K562 (cell line): ENCODE data around the gene FUT6. TPM values are rescaled to one million over a fixed set of nuclear protein-coding genes. Genes with fewer than 3 reads are reported as not detected.

Experiments
- ATAC-seq: fragments of 200-7000 bp; cut with Tn5 transposase; 3 replicates; pipeline ENCODE4 v1.9.1; 2020; ENCODE audit warnings: moderate library complexity
- BruUV-seq: library from RNA; stranded (reverse); fragments of 400-500 nt; replicated peaks from 2 replicates; lab custom pipeline; 2021; lab: Mats Ljungman, UMichigan
- CTCF ChIA-PET: fragments of 300-600 bp; formaldehyde crosslinking; extraction: SDS; loops from one replicate; lab custom pipeline; 2021; ENCODE audit warnings: low intra/inter-chr PET ratio; lab: Yijun Ruan, JAX
- POLR2A ChIA-PET: fragments of 300-600, 350-650 bp; sonication (Branson Sonifier 250); formaldehyde crosslinking; extraction: SDS; loops from one replicate; lab custom pipeline; 2021; ENCODE audit warnings: antibody characterized with exemption, inconsistent platforms; lab: Yijun Ruan, JAX
- DNase-seq, 4 experiments: peaks; one replicate each; pipeline versions ENCODE4 v3.0.0 to v3.0.0-alpha.2; 2011 to 2018; ENCODE audit warnings: low spot score in 3 of 4, mixed read lengths in 3 of 4; ENCODE audit errors: extremely low read depth in 1 of 4
- FAIRE-seq: peaks from 2 replicates; lab custom pipeline; 2011; peaks lifted over from hg19 to GRCh38; lab: Jason Lieb, UNC
- H2AFZ ChIP-seq: 2 replicates; pipeline ENCODE4 v1.6.0; 2011; ENCODE audit warnings: low read depth, low read length, control low read depth, inconsistent platforms
- H3K27ac ChIP-seq: fragments of 200-600 bp; 3 replicates; pipeline ENCODE4 v1.8.0; 2011; ENCODE audit warnings: low read depth, mild to moderate bottlenecking, control low read depth, inconsistent platforms, low read length, moderate library complexity, mixed read lengths; ENCODE audit errors: extremely low read depth
- H3K27me3 ChIP-seq, 2 experiments: fragments of 300-600 bp in 1 of 2; 2 replicates in 1 of 2; 3 replicates in 1 of 2; pipeline versions ENCODE4 v1.6.0 to v1.8.0; 2011; ENCODE audit warnings: inconsistent platforms in 2 of 2, low read length in 2 of 2, mild to moderate bottlenecking in 1 of 2, mixed read lengths in 1 of 2, moderate library complexity in 1 of 2; ENCODE audit not compliant: control insufficient read depth in 2 of 2, insufficient read depth in 2 of 2
- H3K36me3 ChIP-seq: fragments of 300-600 bp; 3 replicates; pipeline ENCODE4 v1.8.0; 2011; ENCODE audit warnings: mild to moderate bottlenecking, low read length, inconsistent platforms; ENCODE audit not compliant: control insufficient read depth, insufficient read depth
- H3K4me1 ChIP-seq, 2 experiments: fragments of 200-600 bp in 1 of 2; replicated peaks in 1 of 2; 2 replicates in 1 of 2; 3 replicates in 1 of 2; pipeline versions ENCODE4 v1.5.1 to v1.8.0; 2011; ENCODE audit warnings: inconsistent platforms in 2 of 2, low read length in 2 of 2, mild to moderate bottlenecking in 1 of 2, mixed read lengths in 1 of 2, moderate library complexity in 1 of 2; ENCODE audit not compliant: control insufficient read depth in 2 of 2, insufficient read depth in 2 of 2
- H3K4me2 ChIP-seq: 2 replicates; pipeline ENCODE4 v1.6.1; 2011; ENCODE audit warnings: low read length, control low read depth, inconsistent platforms, mixed read lengths; ENCODE audit not compliant: insufficient read depth
- H3K4me3 ChIP-seq: fragments of 200-600 bp; sonication (generic), shearing (Covaris generic); 2 replicates; pipeline ENCODE4 v1.5.1; 2016; ENCODE audit warnings: control low read depth, inconsistent platforms
- H3K79me2 ChIP-seq: fragments of 200-600 bp; 3 replicates; pipeline ENCODE4 v1.8.0; 2011; ENCODE audit warnings: low read length, inconsistent platforms; ENCODE audit not compliant: control insufficient read depth, insufficient read depth
- H3K9ac ChIP-seq, 2 experiments: 2 replicates each; pipeline versions ENCODE4 v1.6.0 to v1.6.1; 2011; ENCODE audit warnings: low read depth in 2 of 2, low read length in 2 of 2, control low read depth in 1 of 2, inconsistent platforms in 1 of 2, mild to moderate bottlenecking in 1 of 2, mixed read lengths in 1 of 2; ENCODE audit not compliant: insufficient read depth in 1 of 2
- H3K9me1 ChIP-seq: one replicate; pipeline ENCODE4 v1.6.0; 2011; ENCODE audit warnings: inconsistent platforms, mild to moderate bottlenecking, low read length, moderate library complexity; ENCODE audit not compliant: control insufficient read depth, insufficient read depth
- H3K9me3 ChIP-seq: replicated peaks from 2 replicates; pipeline ENCODE4 v1.5.1; 2011; ENCODE audit warnings: low read depth, low read length, inconsistent platforms; ENCODE audit not compliant: control insufficient read depth, insufficient read depth
- H4K20me1 ChIP-seq: replicated peaks from 2 replicates; pipeline ENCODE4 v1.6.1; 2011; ENCODE audit warnings: low read length, inconsistent platforms, mixed read lengths; ENCODE audit not compliant: control insufficient read depth, insufficient read depth
- ARID1B ChIP-seq: fragments of 450-650 bp; IDR thresholded peaks from 2 replicates; pipeline ENCODE4 v1.6.1; 2016; ENCODE audit warnings: antibody characterized with exemption, mild to moderate bottlenecking, inconsistent platforms
- RCOR1 ChIP-seq, 2 experiments: IDR thresholded peaks; 2 replicates each; pipeline ENCODE4 v1.6.1; 2012; ENCODE audit warnings: low read depth in 2 of 2, low read length in 2 of 2, borderline replicate concordance in 1 of 2, improper control_type of control experiment in 1 of 2
- ZNF324 ChIP-seq: fragments of 250-450 bp; sonication (Bioruptor Pico); IDR thresholded peaks from 2 replicates; pipeline ENCODE4 v1.4.0; 2020; ENCODE audit warnings: mild to moderate bottlenecking
- WGBS: fragments of 100-300 bp; shearing (Covaris generic); methylation state at CpG from one replicate; pipeline ENCODE4 v1.1.6; 2016; ENCODE audit warnings: low coverage, mixed read lengths; ENCODE audit not compliant: insufficient coverage; ENCODE audit errors: missing lambda C conversion rate; 5-methylcytosine and 5-hydroxymethylcytosine counted together
- in situ Hi-C: fragments of 300-500 bp; cut with MboI; formaldehyde crosslinking; loops from 4 replicates; pipeline ENCODE4 v1.15.0; 2018; ENCODE audit warnings: inconsistent platforms, mixed read lengths
- intact Hi-C: fragments of 100-400 bp; cut with micrococcal nuclease; formaldehyde crosslinking; loops from 2 replicates; pipeline ENCODE4 v1.14.2; 2022
- polyA plus RNA-seq, 8 experiments: library from polyadenylated mRNA; depleted of rRNA in 4 of 8; stranded (reverse) in 5 of 8; unstranded in 3 of 8; fragments of >200 nt; fragmentation: Nextera tagmentation in 2 of 8; fragmentation: Illumina TruSeq in 1 of 8; extraction: Ambion mirVana in 2 of 8; extraction: Trizol in 1 of 8; gene quantifications; 2 replicates each; pipeline versions ENCODE4 v1.2.1 to v1.2.3, GENCODE V29; 2011 to 2014; ENCODE audit warnings: inconsistent platforms in 1 of 8, missing spikeins in 1 of 8
- total RNA-seq, 7 experiments: library from RNA; depleted of rRNA in 6 of 7; stranded (reverse); fragments of >200 nt in 6 of 7; fragmentation: Illumina TruSeq in 2 of 7; extraction: Trizol in 2 of 7; gene quantifications; 2 replicates each; pipeline versions ENCODE4 v1.2.1 to v1.2.3, GENCODE V29; 2011 to 2021; ENCODE audit warnings: low replicate concordance in 1 of 7

The FUT6 gene
- total and polyA plus RNA-seq, 9 of the 15 experiments (the other 6 are each of a cell fraction or from before 2014, with no cell fraction given) = 0.04 TPM; not detected in 8

DNA sequence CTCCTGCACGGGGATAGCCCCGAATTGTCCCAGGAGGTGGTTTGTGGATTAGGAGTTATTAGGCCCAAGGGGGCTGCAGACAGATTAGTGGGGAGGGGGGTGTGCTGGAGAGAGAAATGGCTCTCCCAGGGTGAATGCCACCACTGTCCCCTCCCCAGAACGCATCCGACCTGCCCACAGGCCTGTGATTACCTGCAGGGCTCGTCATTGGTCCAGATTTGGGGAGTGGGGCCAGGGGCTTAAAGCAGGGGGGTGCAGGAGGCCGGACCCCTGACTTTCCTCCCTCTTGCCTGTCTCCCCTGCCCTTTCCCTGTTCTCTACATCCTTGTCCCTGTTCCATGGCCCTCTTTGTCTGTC is 33.4 kb downstream of the FUT6 start:
- CTCF ChIA-PET = interaction anchor here (2.8 to 4.2 kb wide), 3 partner anchors 17 to 216 kb away, joined by 20 to 48 read pairs (median 32); no protein-coding TSS in a partner anchor
- H4K20me1 ChIP-seq = no peaks in the 10 kb centered on the region
- H3K9me3 ChIP-seq = no peaks in the 10 kb centered on the region
- H3K9ac ChIP-seq = peak overlapping the region; percentile 13 to 72; a peak in 2 of 4 replicates
- H2AFZ ChIP-seq = peak overlapping the region; percentile 60; the same call in 1 of the 2 replicates
- in situ Hi-C loops (no loop called here), intact Hi-C loops (loop anchor here (10.0 kb wide), 1 partner anchor 179 kb away; no protein-coding TSS in a partner anchor)
- no peaks in the 10 kb centered on the region for H3K27me3 ChIP-seq
- TF ChIP-seq ARID1B = 0 out of 2 replicates have a peak, but pooled peaks have one; percentile 1
- TF ChIP-seq ZNF324 (CRISPR knock-in tag) = no peak
- 0 out of 4 replicates have a peak, but pooled peaks of 1 of the 2 experiments have one; percentile 1 for TF ChIP-seq RCOR1 (IDR thresholded peaks at IDR 0.05; ENCODE audit: borderline replicate concordance in 1 of 2, low read depth in 2 of 2, low read length in 2 of 2)
- ATAC-seq (no peak), FAIRE-seq (no peak), DNase-seq (no peak)
- no peak overlapping the region; the same call in 1 of the 2 replicates for H3K4me3 ChIP-seq
- POLR2A ChIA-PET = interaction anchor here (0.6 kb wide), 1 partner anchor 93 kb away, joined by 5 read pairs; no protein-coding TSS in a partner anchor
- WGBS = 11% methylated on average over 5 of the region's 6 CpGs
- H3K4me1 ChIP-seq = peaks cover 20 to 55% of the 10 kb centered on the region in 2 experiments
- no peak overlapping the region for H3K4me2 ChIP-seq
- H3K36me3 ChIP-seq = no peaks in the 10 kb centered on the region
- no peaks in the 10 kb centered on the region for H3K79me2 ChIP-seq
- H3K27ac ChIP-seq = no peak overlapping the region
- no peaks in the 10 kb centered on the region for H3K9me1 ChIP-seq
- no TSS peak for BruUV-seq
